ENCODE data around the gene SRP19. TPM values are rescaled to one million over a fixed set of nuclear protein-coding genes. Genes with fewer than 3 reads are reported as not detected.

The SRP19 gene
- total and polyA plus RNA-seq, 9 of the 15 experiments (the other 6 are each of a cell fraction or from before 2014, with no cell fraction given), result 52.3 to 357 (median 146) TPM

DNA sequence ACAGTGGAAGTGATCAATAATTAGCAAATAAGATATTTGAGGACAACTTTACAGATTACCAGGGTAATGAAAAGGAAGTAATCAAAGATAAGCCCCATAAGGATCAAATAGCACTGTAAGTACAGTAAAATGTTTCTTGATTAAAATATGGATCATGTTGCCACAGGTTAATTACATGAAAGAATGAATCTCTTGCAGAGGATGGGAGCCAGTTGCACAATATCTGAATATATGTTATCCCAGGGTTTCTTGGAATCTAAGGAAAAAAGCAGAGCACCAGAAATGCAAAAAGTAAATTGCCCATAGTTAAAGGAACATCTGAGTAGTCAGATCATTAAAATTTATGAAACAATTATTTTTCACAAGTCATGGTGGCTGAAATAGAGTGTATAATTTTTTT, 13.8 kb upstream of the SRP19 start:
- Histone ChIP-seq H3K4me2 (ENCODE audit: insufficient read depth, low read length) (no peak overlapping the region), H3K9ac (ENCODE audit: insufficient read depth in 1 of 2, low read depth in 2 of 2, low read length in 2 of 2) (no peak overlapping the region), H2AFZ (ENCODE audit: low read depth, low read length) (0 out of 2 replicates have a peak overlapping the region, but pooled peaks have one; percentile 10), H3K79me2 (ENCODE audit: control insufficient read depth, insufficient read depth, low read length) (no peaks in the 10 kb centered on the region), H4K20me1 (replicated peaks; ENCODE audit: control insufficient read depth, insufficient read depth, low read length) (no peaks in the 10 kb centered on the region), H3K27me3 (ENCODE audit: control insufficient read depth in 2 of 2, insufficient read depth in 2 of 2, low read length in 2 of 2) (no peaks in the 10 kb centered on the region), H3K4me1 (replicated peaks in 1 of 2; ENCODE audit: control insufficient read depth in 2 of 2, insufficient read depth in 2 of 2, low read length in 2 of 2) (peaks cover 0 to 4% of the 10 kb centered on the region in 2 experiments; a peak in 1 of 5 replicates), H3K9me3 (replicated peaks; ENCODE audit: control insufficient read depth, insufficient read depth, low read depth, low read length) (0 out of 2 replicates have a peak, but pooled peaks cover 1% of the 10 kb centered on the region), H3K4me3 (no peak overlapping the region), H3K36me3 (ENCODE audit: control insufficient read depth, insufficient read depth, low read length) (no peaks in the 10 kb centered on the region), H3K9me1 (ENCODE audit: control insufficient read depth, insufficient read depth, low read length) (no peaks in the 10 kb centered on the region), H3K27ac (ENCODE audit: extremely low read depth, low read depth, low read length) (no peak overlapping the region)
- no peak for ATAC-seq
- no peak for TF ChIP-seq ZNF707 (CRISPR knock-in tag; conservative IDR thresholded peaks at IDR 0.05)
- TF ChIP-seq CEBPB (tag; IDR thresholded peaks at IDR 0.05), result peak; percentile 59; the same call in 1 of the 2 replicates
- TF ChIP-seq CEBPG (CRISPR knock-in tag; IDR thresholded peaks at IDR 0.05), result no peak
- peak; percentile 29 to 40; a peak in 1 of 4 replicates for TF ChIP-seq CEBPG (tag; conservative IDR thresholded peaks at IDR 0.05 in 1 of 2, IDR thresholded peaks at IDR 0.05 in 1 of 2)
- DNase-seq (ENCODE audit: extremely low read depth in 1 of 4, low spot score in 3 of 4), result no peak
- in situ Hi-C loops (cut with MboI) (no loop called here), intact Hi-C loops (cut with micrococcal nuclease) (loop anchor here (5.0 kb wide), 2 partner anchors 90 to 295 kb away; no protein-coding TSS in a partner anchor)
- no TSS peak for BruUV-seq (replicated peaks)
- ChIA-PET POLR2A (no interaction called here), CTCF (ENCODE audit: low intra/inter-chr PET ratio) (no interaction called here)
- peak; percentile 59 for FAIRE-seq
